SU-DHL-6 (cell line): Measurements from ENCODE around the gene SUPT3H.
"Not testable (repeated sequence)": the region's sequence is repeated elsewhere in the genome, so short reads cannot be mapped to it uniquely, and the experiment has no call there.

ENCODE experiments used
- H2AFZ ChIP-seq: fragments of 200-600 bp; sonication (generic); 2 replicates; pipeline ENCODE4 v1.6.1; 2014; ENCODE audit warnings: low read depth, mild to moderate bottlenecking, moderate library complexity, mixed read lengths, antibody characterized with exemption, low read length; ENCODE audit not compliant: severe bottlenecking
- H3F3A ChIP-seq: fragments of 200-600 bp; shearing (Covaris generic); 2 replicates; pipeline ENCODE4 v1.6.0; 2016; ENCODE audit warnings: antibody characterized with exemption, mild to moderate bottlenecking; ENCODE audit not compliant: insufficient read depth
- H3K27ac ChIP-seq: fragments of 200-600 bp; sonication (generic); 2 replicates; pipeline ENCODE4 v1.5.1; 2016; ENCODE audit warnings: low read depth, mild to moderate bottlenecking, low read length, moderate library complexity, mixed read lengths
- H3K27me3 ChIP-seq: fragments of 200-600 bp; sonication (generic), shearing (Covaris generic); 2 replicates; pipeline ENCODE4 v1.6.0; 2014; ENCODE audit warnings: mild to moderate bottlenecking, low read length
- H3K36me3 ChIP-seq: fragments of 200-600 bp; sonication (generic); 2 replicates; pipeline ENCODE4 v1.6.1; 2014; ENCODE audit warnings: mild to moderate bottlenecking, low read length, mixed read lengths
- H3K4me2 ChIP-seq: fragments of 300-600, 200-600 bp; shearing (Covaris generic), sonication (generic); 2 replicates; pipeline ENCODE4 v1.6.0; 2014; ENCODE audit warnings: low read length, low read depth, mild to moderate bottlenecking; ENCODE audit not compliant: poor library complexity, severe bottlenecking
- H3K4me3 ChIP-seq: fragments of 200-600 bp; sonication (generic); 2 replicates; pipeline ENCODE4 v1.5.1; 2014; ENCODE audit warnings: antibody characterized with exemption, low read length, mild to moderate bottlenecking, mixed read lengths; ENCODE audit not compliant: insufficient read depth, poor library complexity, severe bottlenecking
- H3K79me2 ChIP-seq: fragments of 200-600 bp; sonication (generic); 2 replicates; pipeline ENCODE4 v1.6.1; 2014; ENCODE audit warnings: mild to moderate bottlenecking, low read length, moderate library complexity; ENCODE audit not compliant: insufficient read depth
- H3K9ac ChIP-seq: fragments of 200-600 bp; sonication (generic); 2 replicates; pipeline ENCODE4 v1.7.0; 2014; ENCODE audit warnings: mild to moderate bottlenecking, low read length
- H3K9me2 ChIP-seq: fragments of 200-600 bp; sonication (generic); replicated peaks from 2 replicates; pipeline ENCODE4 v1.6.1; 2014; ENCODE audit warnings: low read length; ENCODE audit not compliant: insufficient read depth
- H3K9me3 ChIP-seq: fragments of 200-600 bp; sonication (generic); 2 replicates; pipeline ENCODE4 v1.6.1; 2014; ENCODE audit warnings: low read length, mixed read lengths; ENCODE audit not compliant: insufficient read depth
- H4K20me1 ChIP-seq: fragments of 200-600 bp; sonication (generic); 2 replicates; pipeline ENCODE4 v1.6.1; 2014; ENCODE audit warnings: low read depth, mild to moderate bottlenecking, antibody characterized with exemption, low read length, moderate library complexity, mixed read lengths
- EZH2phosphoT487 ChIP-seq: fragments of 200-600 bp; sonication (generic), shearing (Covaris generic); conservative IDR thresholded peaks from 2 replicates; pipeline ENCODE4 v1.6.1; 2018; ENCODE audit warnings: mild to moderate bottlenecking, antibody characterized with exemption, low read length, moderate library complexity, mixed read lengths
- TF ChIP-seq, protein P1 (sequence below): fragments of 200-600 bp; sonication (generic); IDR thresholded peaks from one replicate; pipeline ENCODE4 v1.5.1; 2017; ENCODE audit warnings: antibody characterized with exemption, mild to moderate bottlenecking, low read length, moderate library complexity; ENCODE audit not compliant: insufficient read depth, poor library complexity, severe bottlenecking

SUPT3H gene

DNA sequence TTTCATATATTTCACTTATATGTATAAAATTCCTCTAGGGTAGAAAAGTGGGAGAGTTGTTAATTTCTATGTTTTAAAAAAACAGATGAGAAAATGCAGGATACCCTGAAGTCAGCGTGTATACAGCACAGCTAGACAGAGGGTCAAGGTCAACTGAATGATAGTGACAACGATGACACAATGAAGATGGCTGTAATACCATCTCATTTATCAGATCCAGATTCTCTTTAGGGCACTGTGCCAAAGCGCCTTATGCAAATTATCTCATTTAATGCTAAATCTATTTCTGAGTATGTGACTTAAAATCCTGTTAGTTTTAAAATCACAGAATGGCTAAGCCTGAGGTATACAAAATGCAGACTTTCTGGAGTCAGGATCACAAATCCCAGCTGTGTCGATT lies 481.0 kb downstream of the SUPT3H start:
- no peak overlapping the region for H3K4me3 ChIP-seq
- no peak overlapping the region for H3K9ac ChIP-seq
- no peaks in the 10 kb centered on the region for H3F3A ChIP-seq
- no peak overlapping the region for H3K27ac ChIP-seq
- no peaks in the 10 kb centered on the region for H3K9me3 ChIP-seq
- H3K36me3 ChIP-seq: no peaks in the 10 kb centered on the region
- no peak overlapping the region for H2AFZ ChIP-seq
- H3K4me2 ChIP-seq: no peak overlapping the region
- no peaks in the 10 kb centered on the region for H3K9me2 ChIP-seq
- H3K27me3 ChIP-seq: no peaks in the 10 kb centered on the region
- H4K20me1 ChIP-seq: no peaks in the 10 kb centered on the region
- no peaks in the 10 kb centered on the region for H3K79me2 ChIP-seq
- TF ChIP-seq, protein P1, sequence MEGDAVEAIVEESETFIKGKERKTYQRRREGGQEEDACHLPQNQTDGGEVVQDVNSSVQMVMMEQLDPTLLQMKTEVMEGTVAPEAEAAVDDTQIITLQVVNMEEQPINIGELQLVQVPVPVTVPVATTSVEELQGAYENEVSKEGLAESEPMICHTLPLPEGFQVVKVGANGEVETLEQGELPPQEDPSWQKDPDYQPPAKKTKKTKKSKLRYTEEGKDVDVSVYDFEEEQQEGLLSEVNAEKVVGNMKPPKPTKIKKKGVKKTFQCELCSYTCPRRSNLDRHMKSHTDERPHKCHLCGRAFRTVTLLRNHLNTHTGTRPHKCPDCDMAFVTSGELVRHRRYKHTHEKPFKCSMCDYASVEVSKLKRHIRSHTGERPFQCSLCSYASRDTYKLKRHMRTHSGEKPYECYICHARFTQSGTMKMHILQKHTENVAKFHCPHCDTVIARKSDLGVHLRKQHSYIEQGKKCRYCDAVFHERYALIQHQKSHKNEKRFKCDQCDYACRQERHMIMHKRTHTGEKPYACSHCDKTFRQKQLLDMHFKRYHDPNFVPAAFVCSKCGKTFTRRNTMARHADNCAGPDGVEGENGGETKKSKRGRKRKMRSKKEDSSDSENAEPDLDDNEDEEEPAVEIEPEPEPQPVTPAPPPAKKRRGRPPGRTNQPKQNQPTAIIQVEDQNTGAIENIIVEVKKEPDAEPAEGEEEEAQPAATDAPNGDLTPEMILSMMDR: no peak
- no peak for TF ChIP-seq EZH2phosphoT487

DNA sequence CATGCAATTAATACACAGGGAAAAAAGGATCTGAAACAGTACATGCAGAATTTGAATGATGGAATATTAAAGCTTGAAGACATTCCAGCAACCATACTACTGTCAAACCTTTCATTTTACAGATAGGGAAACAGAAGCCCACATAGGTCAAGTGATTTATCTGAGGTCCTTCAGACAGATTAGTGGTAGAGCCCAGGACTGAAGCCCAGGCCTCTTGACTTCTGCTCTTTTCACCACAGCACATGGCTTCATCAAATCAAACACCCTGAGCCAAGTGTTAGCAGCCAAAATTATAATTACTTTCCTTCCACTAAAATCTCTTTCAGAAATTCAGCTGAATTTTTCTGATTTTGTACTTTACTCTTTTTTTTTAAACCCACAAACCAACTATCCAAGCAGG lies 485.2 kb downstream of the SUPT3H start:
- no peaks in the 10 kb centered on the region for H3K9me3 ChIP-seq
- no peak overlapping the region for H3K27ac ChIP-seq
- H3K27me3 ChIP-seq: no peaks in the 10 kb centered on the region
- H3F3A ChIP-seq: no peaks in the 10 kb centered on the region
- H3K36me3 ChIP-seq: no peaks in the 10 kb centered on the region
- no peak overlapping the region for H3K9ac ChIP-seq
- H3K4me2 ChIP-seq: no peak overlapping the region
- H3K4me3 ChIP-seq: no peak overlapping the region
- no peaks in the 10 kb centered on the region for H4K20me1 ChIP-seq
- TF ChIP-seq, protein P1: no peak
- TF ChIP-seq EZH2phosphoT487: no peak
- H2AFZ ChIP-seq: no peak overlapping the region
- H3K79me2 ChIP-seq: no peaks in the 10 kb centered on the region
- no peaks in the 10 kb centered on the region for H3K9me2 ChIP-seq

- H3K4me3 ChIP-seq, H3K9me2 ChIP-seq, H3K4me2 ChIP-seq, H3K9ac ChIP-seq, H3K79me2 ChIP-seq, H3K27me3 ChIP-seq, H3K9me3 ChIP-seq, H3K36me3 ChIP-seq, H2AFZ ChIP-seq, H4K20me1 ChIP-seq, H3K27ac ChIP-seq, H3F3A ChIP-seq: not testable (repeated sequence)
These were observed 498.7 kb downstream of the SUPT3H start for GRCh38 chr6:44879071-44879470.

DNA sequence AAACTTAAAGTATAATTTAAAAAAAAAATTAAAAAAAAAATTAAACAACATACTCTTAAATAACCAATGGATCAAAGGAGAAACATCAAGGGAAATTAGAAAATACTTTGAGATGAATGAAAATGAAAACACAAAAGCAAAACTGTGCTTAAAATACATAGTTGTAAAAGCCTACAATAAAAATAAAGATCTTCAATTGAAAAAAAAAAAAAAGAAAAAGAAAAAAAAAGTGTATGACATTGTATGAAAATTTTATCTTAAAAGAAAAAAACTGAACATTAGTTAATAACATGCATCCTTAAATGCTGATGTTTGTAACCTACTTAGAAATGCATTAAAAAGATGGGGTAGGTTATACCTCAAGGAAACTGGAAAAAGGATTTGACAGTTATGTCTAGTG lies 501.1 kb downstream of the SUPT3H start:
- H3K36me3 ChIP-seq, H3K79me2 ChIP-seq, H3K9me2 ChIP-seq, H3K9ac ChIP-seq, H3K27ac ChIP-seq, H3K4me2 ChIP-seq, H4K20me1 ChIP-seq, H3K4me3 ChIP-seq, H3K9me3 ChIP-seq, H3K27me3 ChIP-seq, H3F3A ChIP-seq, H2AFZ ChIP-seq: not testable (repeated sequence)
